ENCODE results near the gene IQCM. TPM values are rescaled to one million over a fixed set of nuclear protein-coding genes. Genes with fewer than 3 reads are reported as not detected.
"Not testable (repeated sequence)": the region's sequence is repeated elsewhere in the genome, so short reads cannot be mapped to it uniquely, and the experiment has no call there.

Gene IQCM
- total RNA-seq, 1 experiment from 2014 or later: not detected

DNA sequence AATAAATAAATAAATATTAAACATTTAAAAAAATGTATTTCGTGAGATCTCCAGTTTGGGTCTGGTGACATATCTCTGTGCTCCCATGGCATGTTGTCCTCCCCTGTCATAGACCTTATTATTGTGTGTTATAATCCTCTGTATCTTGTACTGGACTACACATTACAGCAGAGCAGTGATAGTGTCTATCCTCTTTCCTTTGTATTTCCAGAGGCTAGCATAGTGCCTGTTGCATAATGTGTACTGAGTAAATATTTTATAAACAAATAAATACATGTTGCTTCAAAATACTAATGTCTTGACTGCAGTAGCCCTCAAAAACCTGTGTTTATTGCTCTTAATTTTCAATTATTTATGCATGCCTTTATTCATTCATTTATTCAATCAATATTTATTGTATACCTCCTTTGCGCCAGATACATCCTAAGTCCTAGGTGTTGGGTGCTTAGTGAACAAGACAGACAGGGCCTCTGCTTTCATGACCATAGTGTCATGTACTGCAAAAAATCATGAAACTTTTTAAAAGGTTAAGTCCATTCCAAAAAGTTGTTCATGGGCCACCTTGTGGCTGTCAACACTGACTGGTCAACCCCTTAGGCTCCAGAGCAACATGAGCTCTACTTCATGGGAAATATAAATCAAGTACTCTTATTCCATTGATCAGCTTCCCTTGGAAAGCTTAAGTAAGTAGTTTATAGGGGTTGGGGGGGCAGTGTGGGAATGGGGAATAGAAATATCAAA, 303.9 kb downstream of the IQCM start:
- Histone ChIP-seq H3K9me3 (no peaks in the 10 kb centered on the region), H3K4me1 (no peaks in the 10 kb centered on the region), H3K4me3 (ENCODE audit: low read depth, low read length) (no peak overlapping the region), H3K27me3 (replicated peaks; ENCODE audit: control insufficient read depth, insufficient read depth, low read length) (no peaks in the 10 kb centered on the region), H3K36me3 (ENCODE audit: control insufficient read depth, insufficient read depth, low read length) (no peaks in the 10 kb centered on the region)
- no TSS peak for BruUV-seq (replicated peaks)
- intact Hi-C loops (cut with micrococcal nuclease; ENCODE audit: unreplicated experiment): loop anchor here (1.0 kb wide), 1 partner anchor 140 kb away; no protein-coding TSS in a partner anchor
- POLR2A ChIA-PET: no interaction called here
- CTCF ChIA-PET: interaction anchor here (0.5 kb wide), 1 partner anchor 27 kb away, joined by 3 read pairs; no protein-coding TSS in a partner anchor
- no peak overlapping the region for H3K4me3 Mint-ChIP-seq (ENCODE audit: unreplicated experiment)
- no peaks in the 10 kb centered on the region for H3K4me1 Mint-ChIP-seq (ENCODE audit: low read depth, unreplicated experiment)
- TF ChIP-seq, protein P1, sequence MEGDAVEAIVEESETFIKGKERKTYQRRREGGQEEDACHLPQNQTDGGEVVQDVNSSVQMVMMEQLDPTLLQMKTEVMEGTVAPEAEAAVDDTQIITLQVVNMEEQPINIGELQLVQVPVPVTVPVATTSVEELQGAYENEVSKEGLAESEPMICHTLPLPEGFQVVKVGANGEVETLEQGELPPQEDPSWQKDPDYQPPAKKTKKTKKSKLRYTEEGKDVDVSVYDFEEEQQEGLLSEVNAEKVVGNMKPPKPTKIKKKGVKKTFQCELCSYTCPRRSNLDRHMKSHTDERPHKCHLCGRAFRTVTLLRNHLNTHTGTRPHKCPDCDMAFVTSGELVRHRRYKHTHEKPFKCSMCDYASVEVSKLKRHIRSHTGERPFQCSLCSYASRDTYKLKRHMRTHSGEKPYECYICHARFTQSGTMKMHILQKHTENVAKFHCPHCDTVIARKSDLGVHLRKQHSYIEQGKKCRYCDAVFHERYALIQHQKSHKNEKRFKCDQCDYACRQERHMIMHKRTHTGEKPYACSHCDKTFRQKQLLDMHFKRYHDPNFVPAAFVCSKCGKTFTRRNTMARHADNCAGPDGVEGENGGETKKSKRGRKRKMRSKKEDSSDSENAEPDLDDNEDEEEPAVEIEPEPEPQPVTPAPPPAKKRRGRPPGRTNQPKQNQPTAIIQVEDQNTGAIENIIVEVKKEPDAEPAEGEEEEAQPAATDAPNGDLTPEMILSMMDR (IDR thresholded peaks at IDR 0.05; ENCODE audit: insufficient read depth in 1 of 2, low read depth in 1 of 2, low read length in 1 of 2, severe bottlenecking in 1 of 2, unreplicated experiment in 1 of 2): no peak
- no peaks in the 10 kb centered on the region for H3K27me3 Mint-ChIP-seq (ENCODE audit: insufficient read depth, unreplicated experiment)
- no peaks in the 10 kb centered on the region for H3K36me3 Mint-ChIP-seq (ENCODE audit: insufficient read depth, unreplicated experiment)
- DNase-seq: no peak
- H3K27ac Mint-ChIP-seq (ENCODE audit: unreplicated experiment): no peak overlapping the region
- H3K9me3 Mint-ChIP-seq (ENCODE audit: unreplicated experiment): no peaks in the 10 kb centered on the region

DNA sequence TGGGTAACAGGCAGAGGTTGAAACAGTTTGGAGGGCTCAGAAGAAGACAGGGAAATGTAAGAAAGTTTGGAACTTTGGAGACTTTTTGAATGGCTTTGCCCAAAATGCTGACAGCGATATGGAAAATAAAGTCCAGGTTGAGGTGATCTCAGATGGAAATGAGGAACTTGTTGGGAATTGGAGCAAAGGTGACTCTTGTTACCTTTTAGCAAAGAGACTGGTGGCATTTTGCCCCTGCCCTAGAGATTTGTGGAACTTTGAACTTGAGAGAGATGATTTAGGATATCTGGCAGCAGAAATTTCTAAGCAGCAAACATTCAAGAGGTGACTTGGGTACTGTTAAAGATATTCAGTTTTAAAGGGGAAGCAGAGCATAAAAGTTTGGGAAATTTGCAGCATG, 308.3 kb downstream of the IQCM start:
- H3K9me3 ChIP-seq; DNase-seq; H3K4me3 ChIP-seq (ENCODE audit: low read depth, low read length); H3K36me3 Mint-ChIP-seq (ENCODE audit: insufficient read depth, unreplicated experiment); H3K9me3 Mint-ChIP-seq (ENCODE audit: unreplicated experiment); H3K27ac Mint-ChIP-seq (ENCODE audit: unreplicated experiment); CTCF ChIA-PET; H3K27me3 Mint-ChIP-seq (ENCODE audit: insufficient read depth, unreplicated experiment); POLR2A ChIA-PET; H3K27me3 ChIP-seq (replicated peaks; ENCODE audit: control insufficient read depth, insufficient read depth, low read length); intact Hi-C loops (cut with micrococcal nuclease; ENCODE audit: unreplicated experiment); H3K4me1 ChIP-seq; H3K4me3 Mint-ChIP-seq (ENCODE audit: unreplicated experiment); BruUV-seq (replicated peaks); H3K4me1 Mint-ChIP-seq (ENCODE audit: low read depth, unreplicated experiment); H3K36me3 ChIP-seq (ENCODE audit: control insufficient read depth, insufficient read depth, low read length): not testable (repeated sequence)

DNA sequence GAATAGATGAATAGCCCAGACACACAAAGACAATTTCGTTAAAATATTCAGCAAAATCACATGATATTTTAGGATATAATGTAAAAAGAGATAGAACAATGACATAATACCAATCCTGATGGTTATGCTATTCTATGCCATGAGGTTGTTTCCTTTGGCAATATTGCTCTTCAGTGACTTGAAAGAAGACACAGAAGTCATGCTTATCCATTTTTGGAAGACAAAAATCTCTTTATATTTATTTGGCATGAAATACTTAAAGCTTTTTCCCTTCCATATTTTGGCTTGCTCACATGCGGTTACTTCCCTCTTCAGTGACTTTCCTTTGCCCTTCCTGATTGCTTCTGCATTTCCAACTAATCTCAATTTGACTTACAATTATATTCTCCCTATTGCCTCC, 314.8 kb downstream of the IQCM start:
- BruUV-seq (replicated peaks): no TSS peak
- H3K36me3 ChIP-seq (ENCODE audit: control insufficient read depth, insufficient read depth, low read length): no peaks in the 10 kb centered on the region

More for the DNA sequence above, 314.8 kb downstream of the IQCM start:
- Histone ChIP-seq H3K4me3 (ENCODE audit: low read depth, low read length) (no peak overlapping the region), H3K4me1 (no peaks in the 10 kb centered on the region), H3K27me3 (replicated peaks; ENCODE audit: control insufficient read depth, insufficient read depth, low read length) (no peaks in the 10 kb centered on the region), H3K9me3 (no peaks in the 10 kb centered on the region)
- Mint-ChIP-seq H3K9me3 (ENCODE audit: unreplicated experiment) (peaks cover 10% of the 10 kb centered on the region), H3K27me3 (ENCODE audit: insufficient read depth, unreplicated experiment) (no peaks in the 10 kb centered on the region), H3K4me1 (ENCODE audit: low read depth, unreplicated experiment) (no peaks in the 10 kb centered on the region), H3K27ac (ENCODE audit: unreplicated experiment) (no peak overlapping the region), H3K36me3 (ENCODE audit: insufficient read depth, unreplicated experiment) (no peaks in the 10 kb centered on the region), H3K4me3 (ENCODE audit: unreplicated experiment) (no peak overlapping the region)
- DNase-seq: no peak
- CTCF ChIA-PET: no interaction called here
- TF ChIP-seq, protein P1 (IDR thresholded peaks at IDR 0.05; ENCODE audit: insufficient read depth in 1 of 2, low read depth in 1 of 2, low read length in 1 of 2, severe bottlenecking in 1 of 2, unreplicated experiment in 1 of 2): no peak
- intact Hi-C loops (cut with micrococcal nuclease; ENCODE audit: unreplicated experiment): no loop called here
- POLR2A ChIA-PET: no interaction called here

Measured in Caco-2 (cell line).